MM.1S (cell line): ENCODE data around the gene ERCC5.

ENCODE experiments used
- DNase-seq: peaks from one replicate; pipeline ENCODE4 v3.0.0-alpha.2; 2015
- H2AFZ ChIP-seq: fragments of 300-600 bp; sonication (generic); 2 replicates; pipeline ENCODE4 v1.6.0; 2016; ENCODE audit warnings: antibody characterized with exemption, low read length
- H3F3A ChIP-seq: fragments of 300-600 bp; sonication (generic); 2 replicates; pipeline ENCODE4 v1.6.1; 2016; ENCODE audit warnings: mild to moderate bottlenecking, antibody characterized with exemption, low read length, moderate library complexity, mixed read lengths; ENCODE audit not compliant: insufficient read depth
- H3K27ac ChIP-seq: fragments of 300-600 bp; sonication (generic); 2 replicates; pipeline ENCODE4 v1.5.1; 2016; ENCODE audit warnings: mild to moderate bottlenecking, low read length
- H3K27me3 ChIP-seq: fragments of 300-600 bp; sonication (generic); replicated peaks from 2 replicates; pipeline ENCODE4 v1.6.0; 2016; ENCODE audit warnings: low read length; ENCODE audit not compliant: insufficient read depth
- H3K36me3 ChIP-seq: fragments of 300-600 bp; sonication (generic); replicated peaks from 2 replicates; pipeline ENCODE4 v1.6.1; 2016; ENCODE audit warnings: mild to moderate bottlenecking, low read length, mixed read lengths; ENCODE audit not compliant: insufficient read depth
- H3K4me1 ChIP-seq: fragments of 300-600 bp; sonication (generic); 2 replicates; pipeline ENCODE4 v1.6.1; 2016; ENCODE audit warnings: low read length, mixed read lengths
- H3K4me2 ChIP-seq: fragments of 300-600 bp; sonication (generic); 2 replicates; pipeline ENCODE4 v1.6.0; 2016; ENCODE audit warnings: low read depth, low read length
- H3K4me3 ChIP-seq: fragments of 300-600 bp; sonication (generic); 2 replicates; pipeline ENCODE4 v1.5.1; 2016; ENCODE audit warnings: low read length, mixed read lengths
- H3K79me2 ChIP-seq: fragments of 300-600 bp; sonication (generic); 2 replicates; pipeline ENCODE4 v1.6.1; 2016; ENCODE audit warnings: mixed run types, low read length, mixed read lengths
- H3K9ac ChIP-seq: fragments of 300-600 bp; sonication (generic); 2 replicates; pipeline ENCODE4 v1.6.1; 2016; ENCODE audit warnings: low read length, mixed read lengths
- H3K9me2 ChIP-seq: fragments of 300-600 bp; sonication (generic); replicated peaks from 2 replicates; pipeline ENCODE4 v1.6.1; 2016; ENCODE audit warnings: mild to moderate bottlenecking, low read length, mixed read lengths; ENCODE audit not compliant: insufficient read depth
- H3K9me3 ChIP-seq: fragments of 300-600 bp; sonication (generic); replicated peaks from 2 replicates; pipeline ENCODE4 v1.6.1; 2016; ENCODE audit warnings: mild to moderate bottlenecking, low read length, mixed read lengths; ENCODE audit not compliant: insufficient read depth
- H4K20me1 ChIP-seq: fragments of 300-600 bp; sonication (generic); 2 replicates; pipeline ENCODE4 v1.6.1; 2016; ENCODE audit warnings: mild to moderate bottlenecking, low read length, moderate library complexity, mixed read lengths; ENCODE audit not compliant: insufficient read depth
- CTCF ChIP-seq: fragments of 300-600 bp; sonication (generic); IDR thresholded peaks from 2 replicates; pipeline ENCODE4 v1.5.1; 2016; ENCODE audit warnings: antibody characterized with exemption, low read length, mixed read lengths
- EZH2 ChIP-seq: fragments of 300-600 bp; sonication (generic); optimal IDR thresholded peaks from 2 replicates; pipeline ENCODE3; 2017; ENCODE audit warnings: low read depth, mild to moderate bottlenecking, antibody characterized with exemption, low read length, mixed read lengths
- EZH2phosphoT487 ChIP-seq: fragments of 300-600 bp; sonication (generic); IDR thresholded peaks from 2 replicates; pipeline ENCODE4 v1.6.1; 2018; ENCODE audit warnings: antibody characterized with exemption, low read length

Gene ERCC5

DNA sequence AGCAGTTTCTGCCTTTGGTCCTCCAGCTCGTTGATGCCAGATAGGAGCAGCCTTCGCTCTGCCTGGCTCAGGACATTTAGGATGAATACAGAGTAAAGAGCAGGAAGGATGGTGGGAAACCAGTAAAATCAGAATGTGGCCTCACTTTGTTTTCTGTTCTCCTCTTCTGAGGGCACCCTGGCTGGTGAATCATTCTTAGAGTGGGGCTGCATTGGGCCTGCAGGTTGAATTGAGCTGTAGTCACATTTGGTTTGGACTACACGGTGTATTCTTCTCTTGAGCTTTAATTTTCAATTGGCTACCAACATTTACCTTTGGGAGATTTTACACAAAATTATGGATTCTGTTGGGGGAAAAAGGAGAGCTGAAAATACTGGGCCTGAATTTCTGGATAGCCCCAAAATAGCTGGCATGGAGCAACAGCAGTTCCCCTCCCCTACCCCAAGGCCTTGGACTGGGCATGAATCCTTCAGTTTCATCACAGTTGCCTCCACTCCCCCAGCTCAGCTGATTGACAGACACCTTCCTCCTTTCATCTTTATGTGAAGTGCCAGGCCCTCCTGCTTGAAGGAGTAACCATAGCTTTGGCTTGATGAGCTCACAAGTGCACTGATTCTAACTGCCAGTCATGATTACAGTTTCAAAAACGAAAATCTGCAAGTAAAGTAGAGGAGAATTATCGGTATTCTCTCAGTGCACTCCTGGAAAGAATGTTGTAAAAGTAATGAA is 24.3 kb downstream of the ERCC5 start:
- Histone ChIP-seq H3K9me3 (no peaks in the 10 kb centered on the region), H2AFZ (no peak overlapping the region), H3K36me3 (0 out of 2 replicates have a peak, but pooled peaks cover 3% of the 10 kb centered on the region), H3K27me3 (no peaks in the 10 kb centered on the region), H3K9me2 (no peaks in the 10 kb centered on the region), H3F3A (no peaks in the 10 kb centered on the region), H3K9ac (no peak overlapping the region), H4K20me1 (no peaks in the 10 kb centered on the region), H3K4me1 (no peaks in the 10 kb centered on the region), H3K4me3 (no peak overlapping the region), H3K79me2 (no peaks in the 10 kb centered on the region), H3K4me2 (no peak overlapping the region), H3K27ac (no peak overlapping the region)
- no peak for DNase-seq
- TF ChIP-seq EZH2phosphoT487 = no peak
- TF ChIP-seq EZH2 = no peak
- no peak for TF ChIP-seq CTCF

DNA sequence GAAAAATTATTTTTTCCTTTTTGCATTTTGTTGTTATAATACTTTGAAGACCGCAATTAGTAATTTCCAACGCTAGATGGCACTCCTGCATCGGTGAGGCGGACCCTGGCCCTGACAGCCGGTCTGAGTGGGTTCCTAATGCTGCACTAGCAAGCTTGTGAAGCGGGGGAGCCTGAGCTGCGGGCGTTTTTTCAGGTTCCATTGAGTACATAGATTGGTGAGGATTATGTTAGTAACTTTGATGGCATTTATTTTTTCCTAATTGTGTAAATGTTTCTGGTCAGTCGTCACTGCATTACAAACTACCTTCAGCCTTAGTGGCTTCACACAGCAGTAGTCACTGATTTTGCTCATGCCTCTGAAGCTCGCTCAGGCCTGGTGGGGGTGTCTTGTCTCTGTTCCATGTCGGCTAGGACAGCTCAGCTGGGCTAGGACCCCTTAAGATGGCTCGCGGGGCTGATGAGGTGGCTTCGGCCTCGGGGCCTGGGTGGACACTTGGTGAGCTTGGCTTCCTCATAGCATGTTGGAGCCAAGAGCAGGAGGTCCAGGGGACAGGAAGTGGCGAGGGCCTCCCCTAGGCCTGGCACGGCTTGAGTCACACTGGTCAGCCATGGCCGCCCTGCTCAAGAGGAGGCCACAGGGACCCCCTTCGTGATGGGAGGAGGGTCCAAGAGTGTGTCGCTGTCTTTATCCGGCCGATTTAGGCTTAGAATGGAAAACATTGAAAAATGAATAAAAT is 25.0 kb downstream of the ERCC5 start:
- H3K36me3 ChIP-seq = 0 out of 2 replicates have a peak, but pooled peaks cover 3% of the 10 kb centered on the region
- TF ChIP-seq EZH2 (no peak), CTCF (peak; percentile 85), EZH2phosphoT487 (no peak)
- no peaks in the 10 kb centered on the region for H3K4me1 ChIP-seq
- no peak overlapping the region for H2AFZ ChIP-seq
- H3K9me2 ChIP-seq = no peaks in the 10 kb centered on the region
- H3K9me3 ChIP-seq = no peaks in the 10 kb centered on the region
- H3K4me3 ChIP-seq = no peak overlapping the region
- no peak overlapping the region for H3K4me2 ChIP-seq
- H3K27me3 ChIP-seq = no peaks in the 10 kb centered on the region
- H3K79me2 ChIP-seq = no peaks in the 10 kb centered on the region
- no peaks in the 10 kb centered on the region for H4K20me1 ChIP-seq
- no peak overlapping the region for H3K27ac ChIP-seq
- DNase-seq = peak; percentile 57
- no peaks in the 10 kb centered on the region for H3F3A ChIP-seq
- H3K9ac ChIP-seq = no peak overlapping the region

DNA sequence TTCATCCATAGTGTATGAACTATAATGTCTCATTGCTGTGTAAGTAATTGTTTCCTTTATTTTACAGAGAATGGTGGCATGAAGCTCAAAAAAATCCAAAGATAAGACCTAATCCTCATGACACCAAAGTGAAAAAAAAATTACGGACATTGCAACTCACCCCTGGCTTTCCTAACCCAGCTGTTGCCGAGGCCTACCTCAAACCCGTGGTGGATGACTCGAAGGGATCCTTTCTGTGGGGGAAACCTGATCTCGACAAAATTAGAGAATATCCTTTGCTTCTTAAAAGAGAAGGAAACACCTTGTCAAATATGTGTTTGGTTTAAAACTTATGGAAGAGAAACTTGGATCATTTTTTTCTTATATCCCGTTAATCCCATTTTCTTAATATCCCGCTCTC is 26.3 kb downstream of the ERCC5 start:
- Histone ChIP-seq H3K27ac (no peak overlapping the region), H3K9me3 (no peaks in the 10 kb centered on the region), H3K79me2 (no peaks in the 10 kb centered on the region), H3K4me2 (no peak overlapping the region), H2AFZ (no peak overlapping the region), H3K9me2 (no peaks in the 10 kb centered on the region), H3K9ac (no peak overlapping the region), H3K27me3 (no peaks in the 10 kb centered on the region), H3K36me3 (0 out of 2 replicates have a peak, but pooled peaks cover 3% of the 10 kb centered on the region), H3K4me3 (no peak overlapping the region), H3K4me1 (no peaks in the 10 kb centered on the region), H3F3A (no peaks in the 10 kb centered on the region), H4K20me1 (no peaks in the 10 kb centered on the region)
- TF ChIP-seq EZH2phosphoT487 (no peak), EZH2 (no peak), CTCF (no peak)
- DNase-seq = no peak
